SK-N-SH (cell line): Measurements from ENCODE around the gene NTN1.

Experiments
- ELF1 ChIP-seq: IDR thresholded peaks from 2 replicates; pipeline ENCODE4 v1.4.0; 2012
- RAD21 ChIP-seq: IDR thresholded peaks from 2 replicates; pipeline ENCODE4 v1.6.1; 2012; ENCODE audit warnings: mild to moderate bottlenecking, low read length
- TF ChIP-seq, protein P1 (sequence below): IDR thresholded peaks from 2 replicates; pipeline ENCODE4; 2012
- TF ChIP-seq, protein P2 (sequence below): fragments of 200-600 bp; sonication (generic); IDR thresholded peaks from 2 replicates; pipeline ENCODE4 v1.6.1; 2017; ENCODE audit warnings: antibody characterized with exemption, mild to moderate bottlenecking, moderate library complexity
- TF ChIP-seq, protein P3 (sequence below): fragments of 150-350 bp; IDR thresholded peaks from 2 replicates; pipeline ENCODE4 v1.6.1; 2017; ENCODE audit warnings: antibody characterized with exemption, low read length, low read depth, borderline replicate concordance

DNA sequence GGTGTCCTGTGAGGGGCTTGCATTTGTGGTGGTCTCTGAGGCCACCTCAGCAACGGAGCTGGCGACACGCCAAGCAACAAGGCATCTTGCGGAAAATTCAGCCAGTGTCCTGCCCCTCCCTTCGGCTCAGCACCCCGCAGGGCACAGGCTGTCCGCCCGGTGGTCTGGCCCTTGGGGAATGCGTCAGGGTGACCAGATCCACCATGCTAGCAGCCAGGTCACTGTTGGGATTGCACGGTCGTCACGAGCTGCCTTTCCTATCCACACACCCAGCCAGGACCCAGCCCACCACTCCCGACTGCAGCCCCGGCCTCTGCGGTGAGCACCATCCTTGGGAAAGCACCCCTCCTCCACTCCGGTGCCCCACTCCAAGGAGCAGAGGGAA lies 221.2 kb downstream of the NTN1 start:
- TF ChIP-seq, protein P1, sequence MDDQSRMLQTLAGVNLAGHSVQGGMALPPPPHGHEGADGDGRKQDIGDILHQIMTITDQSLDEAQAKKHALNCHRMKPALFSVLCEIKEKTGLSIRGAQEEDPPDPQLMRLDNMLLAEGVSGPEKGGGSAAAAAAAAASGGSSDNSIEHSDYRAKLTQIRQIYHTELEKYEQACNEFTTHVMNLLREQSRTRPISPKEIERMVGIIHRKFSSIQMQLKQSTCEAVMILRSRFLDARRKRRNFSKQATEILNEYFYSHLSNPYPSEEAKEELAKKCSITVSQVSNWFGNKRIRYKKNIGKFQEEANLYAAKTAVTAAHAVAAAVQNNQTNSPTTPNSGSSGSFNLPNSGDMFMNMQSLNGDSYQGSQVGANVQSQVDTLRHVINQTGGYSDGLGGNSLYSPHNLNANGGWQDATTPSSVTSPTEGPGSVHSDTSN, result no peak
- TF ChIP-seq ELF1 (no peak), RAD21 (no peak)
- TF ChIP-seq, protein P2, sequence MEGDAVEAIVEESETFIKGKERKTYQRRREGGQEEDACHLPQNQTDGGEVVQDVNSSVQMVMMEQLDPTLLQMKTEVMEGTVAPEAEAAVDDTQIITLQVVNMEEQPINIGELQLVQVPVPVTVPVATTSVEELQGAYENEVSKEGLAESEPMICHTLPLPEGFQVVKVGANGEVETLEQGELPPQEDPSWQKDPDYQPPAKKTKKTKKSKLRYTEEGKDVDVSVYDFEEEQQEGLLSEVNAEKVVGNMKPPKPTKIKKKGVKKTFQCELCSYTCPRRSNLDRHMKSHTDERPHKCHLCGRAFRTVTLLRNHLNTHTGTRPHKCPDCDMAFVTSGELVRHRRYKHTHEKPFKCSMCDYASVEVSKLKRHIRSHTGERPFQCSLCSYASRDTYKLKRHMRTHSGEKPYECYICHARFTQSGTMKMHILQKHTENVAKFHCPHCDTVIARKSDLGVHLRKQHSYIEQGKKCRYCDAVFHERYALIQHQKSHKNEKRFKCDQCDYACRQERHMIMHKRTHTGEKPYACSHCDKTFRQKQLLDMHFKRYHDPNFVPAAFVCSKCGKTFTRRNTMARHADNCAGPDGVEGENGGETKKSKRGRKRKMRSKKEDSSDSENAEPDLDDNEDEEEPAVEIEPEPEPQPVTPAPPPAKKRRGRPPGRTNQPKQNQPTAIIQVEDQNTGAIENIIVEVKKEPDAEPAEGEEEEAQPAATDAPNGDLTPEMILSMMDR, result no peak
- TF ChIP-seq, protein P3, sequence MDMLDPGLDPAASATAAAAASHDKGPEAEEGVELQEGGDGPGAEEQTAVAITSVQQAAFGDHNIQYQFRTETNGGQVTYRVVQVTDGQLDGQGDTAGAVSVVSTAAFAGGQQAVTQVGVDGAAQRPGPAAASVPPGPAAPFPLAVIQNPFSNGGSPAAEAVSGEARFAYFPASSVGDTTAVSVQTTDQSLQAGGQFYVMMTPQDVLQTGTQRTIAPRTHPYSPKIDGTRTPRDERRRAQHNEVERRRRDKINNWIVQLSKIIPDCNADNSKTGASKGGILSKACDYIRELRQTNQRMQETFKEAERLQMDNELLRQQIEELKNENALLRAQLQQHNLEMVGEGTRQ, result no peak
